HG02763 (cell line): ENCODE data around the gene PRR7.
A peak's percentile ranks its signal among the peaks of the same experiment; 100 is the strongest.

Source experiments
- ATAC-seq: cut with Tn5 transposase; IDR thresholded peaks from one replicate; pipeline ENCODE4 v1.9.1; 2021; ENCODE audit warnings: mild to moderate bottlenecking, moderate library complexity; ENCODE audit not compliant: unreplicated experiment

Gene PRR7

GRCh38 chr5:177450667-177451424 lies 4.2 kb downstream of the PRR7 start:
- ATAC-seq = no peak

GRCh38 chr5:177452688-177453638 lies 6.3 kb downstream of the PRR7 start:
- ATAC-seq = no peak

GRCh38 chr5:177453852-177454396 lies 7.3 kb downstream of the PRR7 start:
- ATAC-seq = no peak

GRCh38 chr5:177454397-177455035 lies 7.9 kb downstream of the PRR7 start:
- ATAC-seq = peak; percentile 42

- peak; percentile 51 for ATAC-seq
These were observed 8.5 kb downstream of the PRR7 start for GRCh38 chr5:177455036-177455660.

- peak; percentile 9 for ATAC-seq
These were observed 9.3 kb downstream of the PRR7 start for GRCh38 chr5:177455661-177456590.

- no peak for ATAC-seq
These were observed 10.0 kb downstream of the PRR7 start for GRCh38 chr5:177456591-177456964.

- no peak for ATAC-seq
These were observed 10.6 kb downstream of the PRR7 start for GRCh38 chr5:177456976-177457851.

- no peak for ATAC-seq
These were observed 11.5 kb downstream of the PRR7 start for GRCh38 chr5:177457852-177458681.

- no peak for ATAC-seq
These were observed 12.3 kb downstream of the PRR7 start for GRCh38 chr5:177458912-177459350.

- ATAC-seq = no peak
These were observed 12.7 kb downstream of the PRR7 start for GRCh38 chr5:177459357-177459756.

GRCh38 chr5:177459819-177460628 lies 13.4 kb downstream of the PRR7 start:
- no peak for ATAC-seq

GRCh38 chr5:177462021-177462670 lies 15.5 kb downstream of the PRR7 start:
- ATAC-seq = no peak

GRCh38 chr5:177465044-177465443 lies 18.4 kb downstream of the PRR7 start:
- ATAC-seq = no peak

- no peak for ATAC-seq
These were observed 20.2 kb downstream of the PRR7 start for GRCh38 chr5:177466861-177467260.

- ATAC-seq = no peak
These were observed 20.8 kb downstream of the PRR7 start for GRCh38 chr5:177467436-177467835.
